K562 treated with DMSO at 1 percent for 24 hours (cell line): ENCODE data around the gene OR10X1. TPM values are rescaled to one million over a fixed set of nuclear protein-coding genes. Genes with fewer than 3 reads are reported as not detected.

ENCODE experiments used
- total RNA-seq: library from RNA; unstranded; fragments of 300-600 nt; gene quantifications from 2 replicates; pipeline ENCODE4 v1.2.3, GENCODE V29; 2022; ENCODE audit warnings: low read depth; ENCODE audit not compliant: insufficient read depth

OR10X1 gene, protein sequence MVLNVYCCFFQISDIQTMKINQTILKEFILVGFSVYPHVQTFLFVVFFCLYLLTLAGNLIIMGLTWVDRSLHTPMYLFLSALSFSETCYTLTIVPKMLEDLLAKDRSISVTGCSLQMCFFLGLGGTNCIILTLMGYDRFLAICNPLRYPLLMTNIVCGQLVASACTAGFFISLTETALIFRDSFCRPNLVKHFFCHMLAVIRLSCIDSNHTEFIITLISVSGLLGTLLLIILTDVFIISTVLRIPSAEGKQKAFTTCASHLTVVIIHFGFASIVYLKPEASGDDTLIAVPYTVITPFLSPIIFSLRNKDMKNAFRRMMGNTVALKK
- total RNA-seq: not detected in 2 replicates

DNA sequence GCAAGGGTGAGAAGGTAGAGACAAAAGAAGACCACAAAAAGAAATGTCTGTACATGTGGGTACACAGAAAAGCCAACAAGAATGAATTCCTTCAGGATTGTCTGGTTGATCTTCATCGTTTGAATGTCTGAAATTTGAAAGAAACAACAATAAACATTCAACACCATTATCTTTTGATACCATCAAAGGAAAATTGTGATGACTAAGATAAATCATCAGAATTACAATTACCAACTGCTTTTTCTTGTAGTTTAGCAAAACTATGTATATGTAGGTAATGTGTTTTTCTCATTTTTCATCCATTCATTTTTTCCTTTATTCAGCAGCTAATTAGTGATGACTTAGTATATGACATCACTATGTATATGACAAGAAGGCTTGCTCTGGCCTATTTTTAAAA, at the start of gene OR10X1:
OR10X1 (minus strand) TSS at position 167 of the 400 bp plus-strand sequence; CDS start at position 167, 0 bp downstream.

DNA sequence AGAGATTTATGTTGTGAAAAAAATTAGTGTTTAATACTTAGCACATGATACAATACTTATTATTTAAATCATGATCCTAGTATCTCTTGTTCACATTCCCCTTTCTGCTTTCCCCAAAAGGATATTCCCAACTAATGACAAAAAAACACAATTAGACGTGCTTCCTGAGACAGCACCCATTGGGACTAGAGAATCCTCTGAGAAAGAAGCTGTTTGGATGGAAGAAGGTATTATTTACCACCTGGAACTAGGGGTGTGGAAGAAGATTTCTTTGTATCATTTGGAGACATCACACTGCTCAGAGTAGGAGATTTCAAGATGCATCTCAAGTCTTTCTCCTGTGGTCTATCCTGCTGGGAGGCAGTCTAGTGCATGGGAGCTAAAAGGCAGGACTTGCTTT, 25.3 kb upstream of the OR10X1 start, which contains the start of gene OR10Z1:
OR10Z1 (plus strand) TSS at position 301 of the 400 bp plus-strand sequence. CDS start 1,171 bp downstream, outside the sequence.

DNA sequence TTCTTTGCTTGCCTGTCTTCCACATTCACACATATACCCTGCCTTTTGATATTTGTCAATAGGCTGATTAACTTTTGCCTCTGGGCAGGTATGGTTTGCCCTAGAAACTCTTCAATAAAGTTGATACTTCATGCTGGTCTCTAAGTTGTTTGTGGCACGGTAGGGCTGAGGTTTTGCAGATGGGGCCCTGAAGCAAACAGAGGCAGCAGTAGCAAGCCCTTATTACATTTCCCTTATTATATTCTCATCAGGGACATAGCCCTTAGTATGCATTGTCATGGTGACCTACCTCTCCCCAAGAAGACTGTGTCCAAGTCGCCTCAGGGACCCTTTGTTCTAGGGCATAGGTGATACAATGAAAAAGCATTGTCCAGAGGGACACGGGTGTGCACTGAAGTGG, 9.2 kb downstream of the OR10X1 start, which contains the start of gene OR6P1:
OR6P1 (minus strand) TSS at position 101 of the 400 bp plus-strand sequence. CDS start 6,976 bp downstream, outside the sequence.

DNA sequence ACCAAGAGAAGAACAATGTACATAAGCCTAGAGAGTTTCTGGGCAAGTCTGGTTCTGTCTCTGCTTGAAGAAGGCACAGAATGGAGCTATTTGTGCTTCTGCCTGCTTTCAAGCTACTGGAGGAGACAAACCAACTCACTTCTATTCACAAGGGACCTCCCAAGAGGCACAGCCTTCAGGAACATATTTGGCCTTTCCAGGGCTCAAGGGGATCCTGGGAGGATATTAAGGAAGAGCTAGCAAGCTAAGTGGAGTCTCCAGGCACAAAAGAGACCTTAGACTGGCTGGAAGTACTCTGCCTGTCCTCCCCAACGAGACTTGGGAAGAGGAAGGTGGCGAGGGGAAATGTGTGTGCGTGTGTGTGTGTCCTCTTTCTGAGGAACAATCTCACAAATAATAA, 25.3 kb downstream of the OR10X1 start, which contains the start of gene OR6Y1:
OR6Y1 (minus strand) TSS at position 54 of the 400 bp plus-strand sequence. CDS start 6,300 bp downstream, outside the sequence.

Other genes starting within 250 kb of the OR10X1 start
- gene CD1B, start 248.4 kb downstream of the OR10X1 start, total RNA-seq: not detected in 2 replicates
- gene CD1E, start 226.0 kb downstream of the OR10X1 start, total RNA-seq: not detected in 2 replicates
- gene OR10T2, start 180.4 kb downstream of the OR10X1 start, total RNA-seq: not detected in 2 replicates
- gene OR10K2, start 153.7 kb downstream of the OR10X1 start, total RNA-seq: not detected in 2 replicates
- not detected in 2 replicates for gene OR10K1, start 118.1 kb downstream of the OR10X1 start, total RNA-seq
- not detected in 2 replicates for gene OR10R2, start 107.7 kb downstream of the OR10X1 start, total RNA-seq
- not detected in 2 replicates for gene OR6Y1, start 25.5 kb downstream of the OR10X1 start, total RNA-seq
- gene OR6P1, start 9.3 kb downstream of the OR10X1 start, total RNA-seq: not detected in 2 replicates
- 0.10 and 0.24 TPM in 2 replicates for gene OR10Z1, start 25.4 kb upstream of the OR10X1 start, total RNA-seq
- gene SPTA1, start 106.8 kb upstream of the OR10X1 start, total RNA-seq: 11.0 and 19.1 TPM in 2 replicates
- gene OR6K2, start 120.8 kb upstream of the OR10X1 start, total RNA-seq: not detected in 2 replicates
- gene OR6K3, start 140.8 kb upstream of the OR10X1 start, total RNA-seq: not detected in 2 replicates
- not detected in 2 replicates for gene OR6K6, start 174.8 kb upstream of the OR10X1 start, total RNA-seq
- not detected in 2 replicates for gene OR6N1, start 192.3 kb upstream of the OR10X1 start, total RNA-seq
- not detected in 2 replicates for gene OR6N2, start 201.3 kb upstream of the OR10X1 start, total RNA-seq